Gastroesophageal sphincter (tissue), 4 donors: ENCODE measurements around the gene SEMA3A. TPM values are rescaled to one million over a fixed set of nuclear protein-coding genes. Genes with fewer than 3 reads are reported as not detected.
A peak's percentile ranks its signal among the peaks of the same experiment; 100 is the strongest.
"Not testable (repeated sequence)": the region's sequence is repeated elsewhere in the genome, so short reads cannot be mapped to it uniquely, and the experiment has no call there.

Source experiments
- ATAC-seq: fragments of 150-250 bp; one replicate; pipeline ENCODE4 v1.9.1; 2016; ENCODE audit warnings: mild to moderate bottlenecking, moderate library complexity
- H3K27ac ChIP-seq, 4 donors: fragments of 200-600 bp; sonication (generic) in 3 of 4; 1 replicate in 3 of 4; 2 replicates in 1 of 4; pipeline ENCODE4 v1.5.1; 2016 to 2019
- H3K27me3 ChIP-seq: fragments of 200-600 bp; sonication (generic); one replicate; pipeline ENCODE4 v1.5.1; 2019
- H3K36me3 ChIP-seq, 2 donors: fragments of 200-600 bp; sonication (generic); one replicate each; pipeline ENCODE4 v1.5.1; 2019; ENCODE audit warnings: control low read depth in 1 of 2
- H3K4me1 ChIP-seq, 3 donors: fragments of 200-600 bp; sonication (generic); 1 replicate in 2 of 3; 2 replicates in 1 of 3; pipeline ENCODE4 v1.5.1; 2016 to 2019; ENCODE audit warnings: control low read depth in 2 of 3
- H3K4me3 ChIP-seq, 2 donors: fragments of 200-600 bp; sonication (generic); one replicate each; pipeline ENCODE4 v1.5.1; 2019; ENCODE audit warnings: mild to moderate bottlenecking in 1 of 2, moderate library complexity in 1 of 2
- H3K9me3 ChIP-seq, 3 donors: fragments of 200-600 bp; sonication (generic); one replicate each; pipeline ENCODE4 v1.5.1; 2017 to 2019; ENCODE audit warnings: control low read depth in 2 of 3
- EP300 ChIP-seq: sonication (generic); formaldehyde crosslinking; IDR thresholded peaks from one replicate; pipeline ENCODE4 v1.6.1; 2017; ENCODE audit warnings: antibody characterized with exemption, mild to moderate bottlenecking
- POLR2A ChIP-seq, 2 donors: fragments of 450-650 bp; IDR thresholded peaks; one replicate each; pipeline ENCODE4 v1.6.1; 2017; ENCODE audit warnings: antibody characterized with exemption in 2 of 2, mild to moderate bottlenecking in 2 of 2, moderate library complexity in 1 of 2
- POLR2AphosphoS5 ChIP-seq: sonication (generic); formaldehyde crosslinking; IDR thresholded peaks from one replicate; pipeline ENCODE4 v1.6.1; 2017; ENCODE audit warnings: antibody characterized with exemption
- WGBS, 2 donors: methylation state at CpG; one replicate each; pipeline ENCODE4 v1.1.5; 2018; ENCODE audit warnings: low coverage in 1 of 2; 5-methylcytosine and 5-hydroxymethylcytosine counted together
- total RNA-seq, 4 donors: library from RNA; depleted of rRNA; stranded (reverse); fragments of >200 nt; gene quantifications; one replicate each; pipeline ENCODE4 v1.1.0, GENCODE V29; 2016
- TF ChIP-seq, protein P1 (sequence below), 4 experiments: fragments of 200-600 bp in 2 of 4; fragments of 450-650 bp in 2 of 4; sonication (generic) in 1 of 4; IDR thresholded peaks; one replicate each; pipeline ENCODE4 v1.5.1; 2017 to 2019; ENCODE audit warnings: antibody characterized with exemption in 4 of 4, mild to moderate bottlenecking in 2 of 4, moderate library complexity in 2 of 4

SEMA3A gene
- total RNA-seq, 4 donors from 2014 or later, result 24.6 to 61.6 (median 33.0) TPM

- Histone ChIP-seq H3K27me3 (no peaks in the 10 kb centered on the region), H3K36me3 (no peaks in the 10 kb centered on the region), H3K27ac (peak overlapping the region in 3 of 4 donors; percentile 39 to 54 (median 50)), H3K9me3 (no peaks in the 10 kb centered on the region), H3K4me3 (no peak overlapping the region), H3K4me1 (peaks cover 0 to 38% (median 12%) of the 10 kb centered on the region in 3 donors)
- no peak for ATAC-seq
- no peak for TF ChIP-seq POLR2AphosphoS5
- no peak for TF ChIP-seq EP300
- TF ChIP-seq, protein P1, sequence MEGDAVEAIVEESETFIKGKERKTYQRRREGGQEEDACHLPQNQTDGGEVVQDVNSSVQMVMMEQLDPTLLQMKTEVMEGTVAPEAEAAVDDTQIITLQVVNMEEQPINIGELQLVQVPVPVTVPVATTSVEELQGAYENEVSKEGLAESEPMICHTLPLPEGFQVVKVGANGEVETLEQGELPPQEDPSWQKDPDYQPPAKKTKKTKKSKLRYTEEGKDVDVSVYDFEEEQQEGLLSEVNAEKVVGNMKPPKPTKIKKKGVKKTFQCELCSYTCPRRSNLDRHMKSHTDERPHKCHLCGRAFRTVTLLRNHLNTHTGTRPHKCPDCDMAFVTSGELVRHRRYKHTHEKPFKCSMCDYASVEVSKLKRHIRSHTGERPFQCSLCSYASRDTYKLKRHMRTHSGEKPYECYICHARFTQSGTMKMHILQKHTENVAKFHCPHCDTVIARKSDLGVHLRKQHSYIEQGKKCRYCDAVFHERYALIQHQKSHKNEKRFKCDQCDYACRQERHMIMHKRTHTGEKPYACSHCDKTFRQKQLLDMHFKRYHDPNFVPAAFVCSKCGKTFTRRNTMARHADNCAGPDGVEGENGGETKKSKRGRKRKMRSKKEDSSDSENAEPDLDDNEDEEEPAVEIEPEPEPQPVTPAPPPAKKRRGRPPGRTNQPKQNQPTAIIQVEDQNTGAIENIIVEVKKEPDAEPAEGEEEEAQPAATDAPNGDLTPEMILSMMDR (IDR thresholded peaks at IDR 0.05), result no peak
- no peak for TF ChIP-seq POLR2A (IDR thresholded peaks at IDR 0.05)
These were observed 32.5 kb downstream of the SEMA3A start for GRCh38 chr7:84162125-84162524.

DNA sequence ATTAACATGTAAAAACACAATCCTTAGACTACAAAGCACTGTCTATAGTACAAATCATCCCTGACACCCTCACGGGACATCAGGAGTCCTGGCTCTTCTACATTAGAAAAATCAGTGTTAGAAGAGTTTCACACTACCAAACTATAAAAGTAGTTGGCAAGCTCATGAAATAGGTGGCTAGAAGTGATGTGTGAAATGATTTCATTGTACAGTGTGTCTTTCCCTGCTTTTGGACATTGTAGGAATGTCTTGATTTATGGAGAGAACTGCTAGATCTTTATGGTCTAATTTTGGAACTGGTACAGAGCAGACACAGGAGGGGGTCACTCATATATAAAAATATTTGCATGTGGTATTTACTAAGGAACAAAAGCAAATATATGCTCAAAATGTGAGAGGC, 33.2 kb downstream of the SEMA3A start:
- no peak overlapping the region for H3K4me3 ChIP-seq
- TF ChIP-seq POLR2AphosphoS5 (no peak), POLR2A (IDR thresholded peaks at IDR 0.05) (no peak)
- no peaks in the 10 kb centered on the region for H3K9me3 ChIP-seq
- H3K36me3 ChIP-seq, result no peaks in the 10 kb centered on the region
- WGBS, 2 donors, result 0 to 53% methylated on average over 1 of the region's 1 CpG
- no peak for ATAC-seq
- peak overlapping the region in 3 of 4 donors; percentile 40 to 60 (median 57) for H3K27ac ChIP-seq
- no peaks in the 10 kb centered on the region for H3K27me3 ChIP-seq
- H3K4me1 ChIP-seq, result peaks cover 0 to 40% (median 12%) of the 10 kb centered on the region in 3 donors

- TF ChIP-seq POLR2AphosphoS5 (no peak), EP300 (no peak), POLR2A (IDR thresholded peaks at IDR 0.05) (no peak)
- TF ChIP-seq, protein P1 (IDR thresholded peaks at IDR 0.05), result no peak
- no peak for ATAC-seq
- H3K4me1 ChIP-seq, result peaks cover 0 to 46% (median 15%) of the 10 kb centered on the region in 3 donors
- H3K4me3 ChIP-seq, result no peak overlapping the region
- H3K36me3 ChIP-seq, result no peaks in the 10 kb centered on the region
- H3K27me3 ChIP-seq, result no peaks in the 10 kb centered on the region
- peak overlapping the region in 3 of 4 donors; percentile 9 to 12 (median 9) for H3K27ac ChIP-seq
- H3K9me3 ChIP-seq, result no peaks in the 10 kb centered on the region
These were observed 35.2 kb downstream of the SEMA3A start for GRCh38 chr7:84159435-84159834.

DNA sequence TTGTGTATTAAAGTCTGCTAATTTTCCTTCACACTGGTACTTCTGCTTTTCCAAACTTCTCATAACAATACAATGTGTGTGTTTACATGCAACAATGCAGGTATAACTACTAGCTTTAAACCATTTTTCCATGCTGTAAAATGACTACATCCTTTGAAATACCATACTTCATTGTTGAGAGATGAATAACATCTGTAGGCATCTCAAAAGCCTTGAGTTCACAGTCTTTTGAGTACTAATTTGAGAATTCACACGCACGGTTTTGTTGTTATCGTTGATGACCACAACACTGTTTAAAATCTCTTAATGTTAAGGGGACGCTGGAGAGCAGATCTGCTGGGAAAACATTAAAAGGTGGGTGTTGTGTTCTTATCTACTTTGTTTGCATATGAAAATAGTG, 37.4 kb downstream of the SEMA3A start:
- ATAC-seq, result no peak
- TF ChIP-seq POLR2AphosphoS5 (no peak), EP300 (no peak), POLR2A (IDR thresholded peaks at IDR 0.05) (no peak)
- TF ChIP-seq, protein P1 (IDR thresholded peaks at IDR 0.05), result no peak
- 89% methylated on average over 3 to 4 of the region's 4 CpGs for WGBS, 2 donors
- Histone ChIP-seq H3K27ac (no peak overlapping the region), H3K9me3 (no peaks in the 10 kb centered on the region), H3K36me3 (no peaks in the 10 kb centered on the region), H3K27me3 (no peaks in the 10 kb centered on the region), H3K4me3 (no peak overlapping the region), H3K4me1 (peaks cover 0 to 36% (median 11%) of the 10 kb centered on the region in 3 donors)

- Histone ChIP-seq H3K27ac (peak overlapping the region; percentile 34 to 48 (median 41)), H3K36me3 (no peaks in the 10 kb centered on the region), H3K4me3 (no peak overlapping the region), H3K9me3 (no peaks in the 10 kb centered on the region), H3K4me1 (peaks cover 0 to 22% (median 7%) of the 10 kb centered on the region in 3 donors), H3K27me3 (no peaks in the 10 kb centered on the region)
- ATAC-seq, result no peak
- WGBS, 2 donors, result 37 to 48% methylated on average over 5 to 6 of the region's 6 CpGs
- TF ChIP-seq POLR2A (IDR thresholded peaks at IDR 0.05) (no peak), EP300 (no peak), POLR2AphosphoS5 (no peak)
These were observed 39.4 kb downstream of the SEMA3A start for GRCh38 chr7:84154991-84155781.

GRCh38 chr7:84152995-84153394, 41.6 kb downstream of the SEMA3A start:
- no peak for ATAC-seq
- no peak overlapping the region for H3K27ac ChIP-seq
- H3K27me3 ChIP-seq, result no peaks in the 10 kb centered on the region
- H3K9me3 ChIP-seq, result no peaks in the 10 kb centered on the region
- H3K4me3 ChIP-seq, result no peak overlapping the region
- peaks cover 0 to 19% (median 5%) of the 10 kb centered on the region in 3 donors for H3K4me1 ChIP-seq
- H3K36me3 ChIP-seq, result no peaks in the 10 kb centered on the region
- TF ChIP-seq POLR2AphosphoS5 (no peak), POLR2A (IDR thresholded peaks at IDR 0.05) (no peak), EP300 (no peak)
- TF ChIP-seq, protein P1 (IDR thresholded peaks at IDR 0.05), result no peak

- H3K27me3 ChIP-seq, H3K4me3 ChIP-seq, H3K36me3 ChIP-seq, H3K9me3 ChIP-seq, H3K27ac ChIP-seq, ATAC-seq: not testable (repeated sequence)
- peaks cover 0 to 36% (median 9%) of the 10 kb centered on the region in 3 donors for H3K4me1 ChIP-seq
- 88 to 100% methylated on average over 2 to 8 of the region's 22 CpGs for WGBS, 2 donors
These were observed 44.2 kb downstream of the SEMA3A start for GRCh38 chr7:84150370-84150769.
